HepG2 (cell line): ENCODE data around the gene MITF.

Experiments used
- DNMT3B ChIP-seq: conservative IDR thresholded peaks from 2 replicates; pipeline ENCODE4 v1.6.1; 2016; ENCODE audit warnings: missing biosample characterization, control low read depth
- HDAC1 ChIP-seq: sonication (generic); formaldehyde crosslinking; IDR thresholded peaks from 2 replicates; pipeline ENCODE4 v1.5.1; 2020; ENCODE audit warnings: mild to moderate bottlenecking, missing genetic modification reagents
- HOXA3 ChIP-seq: sonication (generic); formaldehyde crosslinking; IDR thresholded peaks from 2 replicates; pipeline ENCODE4 v1.5.0; 2020; ENCODE audit warnings: missing genetic modification reagents
- SOX6 ChIP-seq, 2 experiments: fragments of 450-650 bp in 1 of 2; sonication (generic) in 1 of 2; formaldehyde crosslinking in 1 of 2; IDR thresholded peaks; 2 replicates each; pipeline versions ENCODE4 v1.4.0 to v1.6.1; 2017 to 2020; ENCODE audit warnings: antibody characterized with exemption in 1 of 2, mild to moderate bottlenecking in 1 of 2, missing genetic modification reagents in 1 of 2
- ZNF317 ChIP-seq: sonication (generic); formaldehyde crosslinking; IDR thresholded peaks from 2 replicates; pipeline ENCODE4 v1.5.0; 2020; ENCODE audit warnings: mild to moderate bottlenecking, missing genetic modification reagents

DNA sequence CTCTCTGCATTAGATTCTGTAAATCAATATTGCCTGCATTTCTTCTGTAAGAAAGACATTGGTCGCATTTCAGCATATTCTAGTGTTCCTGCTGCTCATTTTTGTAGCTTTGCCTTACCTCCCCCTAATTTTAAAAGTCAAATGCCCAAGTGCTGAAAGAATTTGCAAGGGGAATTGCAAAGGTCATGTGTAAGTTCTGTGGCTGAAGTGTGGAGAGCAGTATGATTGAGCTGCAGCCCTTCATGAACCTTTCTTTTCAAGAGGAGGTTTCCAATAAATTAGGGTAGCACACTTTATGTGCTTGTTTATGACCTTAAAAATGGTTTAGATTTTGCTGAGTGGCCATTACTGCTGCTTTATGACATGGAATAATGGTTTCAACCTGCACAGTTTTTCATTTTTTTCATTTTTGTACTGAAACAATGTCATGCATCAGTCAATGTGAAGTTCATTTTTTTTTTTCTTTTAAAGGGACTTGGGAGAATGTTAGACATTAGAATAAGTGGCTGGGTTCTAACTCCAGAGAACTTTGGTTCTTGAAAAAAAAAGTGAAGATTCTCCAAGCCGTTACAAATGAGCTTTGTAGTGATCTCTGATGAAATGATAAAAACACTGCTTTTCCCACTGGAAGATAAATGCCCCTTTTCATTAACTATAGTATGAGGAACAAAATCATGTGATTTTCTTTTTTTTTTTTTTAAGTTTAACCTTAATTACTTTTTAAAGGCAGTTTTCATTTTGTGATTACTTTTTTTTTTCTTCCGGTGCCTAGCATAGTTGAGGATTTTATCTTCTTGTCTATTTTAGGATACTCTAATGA is 99.6 kb downstream of the MITF start:
- no peak for TF ChIP-seq HOXA3 (CRISPR knock-in tag)
- TF ChIP-seq ZNF317 (CRISPR knock-in tag): no peak
- no peak for TF ChIP-seq DNMT3B
- TF ChIP-seq HDAC1: no peak
- TF ChIP-seq SOX6 (IDR thresholded peaks at IDR 0.05): no peak
- TF ChIP-seq SOX6 (CRISPR knock-in tag; IDR thresholded peaks at IDR 0.05): no peak
